HFF-Myc (cell line): Measurements from ENCODE around the gene POLN.

Source experiments
- DNase-seq: peaks from one replicate; pipeline ENCODE4 v3.0.0-alpha.2; 2011; ENCODE audit warnings: low read depth; ENCODE audit errors: extremely low read depth
- H3K4me3 ChIP-seq: replicated peaks from 2 replicates; pipeline ENCODE4 v1.5.1; 2011; ENCODE audit warnings: low read depth, mild to moderate bottlenecking, control low read depth, low read length
- CTCF ChIP-seq: IDR thresholded peaks from 2 replicates; pipeline ENCODE4 v1.5.1; 2012; ENCODE audit warnings: mild to moderate bottlenecking, low read depth, low read length, control low read depth; ENCODE audit errors: missing control alignments

Gene POLN

GRCh38 chr4:2274320-2275043, 32.6 kb upstream of the POLN start:
- DNase-seq = no peak
- no peak for TF ChIP-seq CTCF
- no peak overlapping the region for H3K4me3 ChIP-seq

- DNase-seq = no peak
- no peak for TF ChIP-seq CTCF
- H3K4me3 ChIP-seq = no peak overlapping the region
These were observed 31.9 kb upstream of the POLN start for GRCh38 chr4:2273657-2274319.

- no peak for DNase-seq
- no peak for TF ChIP-seq CTCF
- no peak overlapping the region for H3K4me3 ChIP-seq
These were observed 31.3 kb upstream of the POLN start for GRCh38 chr4:2273221-2273620.

- no peak overlapping the region for H3K4me3 ChIP-seq
- no peak for DNase-seq
- TF ChIP-seq CTCF = no peak
These were observed 30.9 kb upstream of the POLN start for GRCh38 chr4:2272828-2273120.

- no peak overlapping the region for H3K4me3 ChIP-seq
- no peak for DNase-seq
- TF ChIP-seq CTCF = no peak
These were observed 30.3 kb upstream of the POLN start for GRCh38 chr4:2272026-2272827.

GRCh38 chr4:2271279-2272025, 29.5 kb upstream of the POLN start:
- no peak for TF ChIP-seq CTCF
- no peak for DNase-seq
- no peak overlapping the region for H3K4me3 ChIP-seq
